ENCODE measurements around the gene HNRNPM.

GRCh38 chr19:8506402-8506957 is 61.7 kb downstream of the HNRNPM start:
- TF ChIP-seq POLR2A (IDR thresholded peaks at IDR 0.05; ENCODE audit: borderline replicate concordance, extremely low read depth, insufficient read depth, insufficient read length), result no peak
- no peak for TF ChIP-seq ATF3 (IDR thresholded peaks at IDR 0.05)
- TF ChIP-seq CBX3 (IDR thresholded peaks at IDR 0.05; ENCODE audit: low read depth), result no peak
- TF ChIP-seq REST (IDR thresholded peaks at IDR 0.05; ENCODE audit: low read depth), result no peak
- TF ChIP-seq EZH2phosphoT487 (IDR thresholded peaks at IDR 0.05; ENCODE audit: borderline replicate concordance), result no peak
- TF ChIP-seq CTCF (IDR thresholded peaks at IDR 0.05 in 2 of 3, conservative IDR thresholded peaks at IDR 0.05 in 1 of 3; ENCODE audit: borderline replicate concordance in 1 of 3, insufficient read depth in 1 of 3, low read depth in 2 of 3, low read length in 2 of 3), result no peak; a peak in 2 of 6 replicates
- no peak for TF ChIP-seq SIN3A (IDR thresholded peaks at IDR 0.05; ENCODE audit: low read depth)
- TF ChIP-seq POLR2AphosphoS5 (IDR thresholded peaks at IDR 0.05; ENCODE audit: low read depth, low read length), result no peak
- TF ChIP-seq ZFX (IDR thresholded peaks at IDR 0.05), result no peak
- no peak for TF ChIP-seq JUND (IDR thresholded peaks at IDR 0.05)

All from HCT116 (cell line).